AG08396 (cell line): ENCODE measurements around the gene ALKBH2.

ENCODE experiments used
- DNase-seq: peaks from one replicate; pipeline ENCODE4 v3.0.0; 2012; ENCODE audit warnings: low spot score, mixed read lengths

The ALKBH2 gene

GRCh38 chr12:109093022-109093918, at the start of gene ALKBH2:
TSS of gene ALKBH2 (minus strand) at chr12:109093472. CDS start at chr12:109092786, 686 bp downstream.
- peak; percentile 93 for DNase-seq

GRCh38 chr12:109140560-109140959, 47.3 kb upstream of the ALKBH2 start:
- no peak for DNase-seq

GRCh38 chr12:109139791-109140190, 46.5 kb upstream of the ALKBH2 start:
- DNase-seq, result no peak

- DNase-seq, result no peak
Measured at GRCh38 chr12:109139360-109139759, 46.1 kb upstream of the ALKBH2 start.

GRCh38 chr12:109137055-109137454, 43.8 kb upstream of the ALKBH2 start:
- no peak for DNase-seq

- DNase-seq, result peak; percentile 62
Measured at GRCh38 chr12:109134186-109134917, 41.1 kb upstream of the ALKBH2 start.

- DNase-seq, result peak; percentile 30
Measured at GRCh38 chr12:109131154-109132050, 38.1 kb upstream of the ALKBH2 start.

GRCh38 chr12:109130297-109131153, 37.3 kb upstream of the ALKBH2 start:
- no peak for DNase-seq

- no peak for DNase-seq
Measured at GRCh38 chr12:109127533-109128242, 34.4 kb upstream of the ALKBH2 start.

GRCh38 chr12:109126784-109127183, 33.5 kb upstream of the ALKBH2 start:
- DNase-seq, result no peak

- DNase-seq, result no peak
Measured at GRCh38 chr12:109125791-109126190, 32.5 kb upstream of the ALKBH2 start.

- no peak for DNase-seq
Measured at GRCh38 chr12:109124878-109125648, 31.8 kb upstream of the ALKBH2 start.

- DNase-seq, result no peak
Measured at GRCh38 chr12:109121346-109121880, 28.1 kb upstream of the ALKBH2 start.

- DNase-seq, result no peak
Measured at GRCh38 chr12:109120557-109120956, 27.3 kb upstream of the ALKBH2 start.

- no peak for DNase-seq
Measured at GRCh38 chr12:109120095-109120494, 26.8 kb upstream of the ALKBH2 start.

GRCh38 chr12:109116611-109116949, 23.3 kb upstream of the ALKBH2 start:
- no peak for DNase-seq

GRCh38 chr12:109115758-109116610, 22.7 kb upstream of the ALKBH2 start, which contains the start of gene ACACB:
TSS of gene ACACB (plus strand) at chr12:109116587. CDS start at chr12:109139406, 22,819 bp downstream.
- DNase-seq, result no peak

- no peak for DNase-seq
Measured at GRCh38 chr12:109115404-109115757, 22.1 kb upstream of the ALKBH2 start.
